Mucosa of gallbladder (tissue), 1 donor: Measurements from ENCODE around the gene AMBRA1. TPM values are rescaled to one million over a fixed set of nuclear protein-coding genes. Genes with fewer than 3 reads are reported as not detected.

Experiments
- DNase-seq: peaks from one replicate; pipeline ENCODE4 v3.0.0-alpha.2; 2020; ENCODE audit warnings: low spot score
- total RNA-seq: library from RNA; stranded (reverse); gene quantifications from one replicate; pipeline ENCODE4 v1.2.1, GENCODE V29; 2021
- donor health status: DM: no; HTN: no; CAD: no.

Gene AMBRA1
- total RNA-seq, 1 donor from 2014 or later = 42.1 TPM

GRCh38 chr11:46445192-46445919 lies 148.5 kb downstream of the AMBRA1 start:
- no peak for DNase-seq

GRCh38 chr11:46444305-46444704 lies 149.5 kb downstream of the AMBRA1 start:
- no peak for DNase-seq

- DNase-seq = no peak
Observed at GRCh38 chr11:46438211-46438610, 155.6 kb downstream of the AMBRA1 start.

GRCh38 chr11:46437122-46437689 lies 156.6 kb downstream of the AMBRA1 start:
- DNase-seq = no peak

- DNase-seq = no peak
Observed at GRCh38 chr11:46436113-46436512, 157.7 kb downstream of the AMBRA1 start.

- no peak for DNase-seq
Observed at GRCh38 chr11:46435679-46436078, 158.1 kb downstream of the AMBRA1 start.

GRCh38 chr11:46431211-46431610 lies 162.6 kb downstream of the AMBRA1 start:
- DNase-seq = no peak

GRCh38 chr11:46429717-46430116 lies 164.1 kb downstream of the AMBRA1 start:
- no peak for DNase-seq

GRCh38 chr11:46427364-46427763 lies 166.5 kb downstream of the AMBRA1 start:
- DNase-seq = no peak

GRCh38 chr11:46426233-46426991 lies 167.4 kb downstream of the AMBRA1 start:
- no peak for DNase-seq

GRCh38 chr11:46422588-46422987 lies 171.2 kb downstream of the AMBRA1 start:
- no peak for DNase-seq

- DNase-seq = no peak
Observed at GRCh38 chr11:46421257-46421880, 172.5 kb downstream of the AMBRA1 start.

- no peak for DNase-seq
Observed at GRCh38 chr11:46420513-46420912, 173.3 kb downstream of the AMBRA1 start.

GRCh38 chr11:46418751-46419150 lies 175.1 kb downstream of the AMBRA1 start:
- DNase-seq = no peak

GRCh38 chr11:46417711-46418110 lies 176.1 kb downstream of the AMBRA1 start:
- no peak for DNase-seq

- no peak for DNase-seq
Observed at GRCh38 chr11:46414879-46415278, 178.9 kb downstream of the AMBRA1 start.

GRCh38 chr11:46414466-46414796 lies 179.4 kb downstream of the AMBRA1 start:
- DNase-seq = no peak

GRCh38 chr11:46413760-46414465 lies 179.9 kb downstream of the AMBRA1 start:
- DNase-seq = no peak

GRCh38 chr11:46410021-46410420 lies 183.8 kb downstream of the AMBRA1 start:
- DNase-seq = no peak

- no peak for DNase-seq
Observed at GRCh38 chr11:46408407-46408986, 185.3 kb downstream of the AMBRA1 start.

GRCh38 chr11:46407635-46408034 lies 186.2 kb downstream of the AMBRA1 start:
- DNase-seq = no peak
